ENCODE measurements around the gene ADGRD1.

Gene ADGRD1

DNA sequence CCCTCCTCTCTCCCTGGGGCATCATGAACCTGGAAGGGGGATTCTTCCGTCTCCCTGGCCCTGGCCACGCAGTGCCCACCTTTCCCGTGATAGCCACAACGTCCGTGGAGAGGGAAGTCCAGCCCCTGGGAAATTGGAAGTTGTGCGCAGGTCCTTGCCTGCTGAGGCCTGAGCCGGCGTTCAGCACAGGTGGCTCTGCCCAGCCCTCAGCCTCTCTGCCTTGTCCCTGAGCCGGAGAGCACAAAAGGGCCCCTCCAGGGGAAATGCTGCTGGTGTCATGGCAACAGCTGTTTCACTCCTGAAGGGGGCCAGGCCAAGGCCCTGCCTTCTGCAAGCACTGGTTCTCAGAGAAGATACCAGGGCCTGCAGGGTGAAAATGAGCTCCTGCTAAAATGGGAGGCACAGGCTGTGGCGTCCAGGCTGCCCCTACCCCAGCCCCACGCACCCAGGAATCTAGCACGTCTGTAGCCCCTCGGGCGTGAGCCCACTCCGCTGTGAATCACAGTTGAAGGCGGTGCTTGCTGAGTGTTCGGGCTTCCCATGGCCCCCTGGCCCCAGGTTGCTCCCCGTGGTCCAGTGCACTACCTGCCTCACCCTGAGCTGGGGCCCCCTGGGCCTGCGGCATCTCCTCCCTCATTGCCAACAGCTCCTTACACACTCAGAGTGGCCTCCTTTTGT is 149.4 kb downstream of the ADGRD1 start:
- no peak for DNase-seq (ENCODE audit: low read depth)

GRCh38 chr12:131103669-131104462 is 150.2 kb downstream of the ADGRD1 start:
- no peak for DNase-seq (ENCODE audit: low read depth)

- peak; percentile 65 for DNase-seq (ENCODE audit: low read depth)
These were observed 151.0 kb downstream of the ADGRD1 start for GRCh38 chr12:131104463-131105350.

DNA sequence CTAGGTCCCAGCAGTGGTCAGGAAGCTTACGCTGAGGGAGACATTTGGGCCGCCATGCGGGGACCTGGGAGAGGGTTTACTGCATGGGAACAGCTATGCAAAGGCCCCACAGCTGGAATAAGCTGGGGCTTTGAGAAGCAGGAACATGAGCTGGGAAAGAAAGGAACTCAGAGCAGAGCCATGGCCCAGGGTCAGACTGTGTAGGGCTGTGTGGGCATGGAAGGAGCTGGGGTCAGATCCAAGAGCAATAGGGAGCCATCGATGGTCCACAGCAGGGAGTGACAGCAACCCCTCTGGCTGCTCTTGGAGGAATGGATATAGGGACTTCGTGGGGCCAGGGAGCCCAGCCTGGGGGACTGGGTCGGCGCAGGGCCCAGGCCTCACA is 151.6 kb downstream of the ADGRD1 start:
- DNase-seq (ENCODE audit: low read depth): no peak

- DNase-seq (ENCODE audit: low read depth): peak; percentile 26
These were observed 152.1 kb downstream of the ADGRD1 start for GRCh38 chr12:131105736-131106348.

DNA sequence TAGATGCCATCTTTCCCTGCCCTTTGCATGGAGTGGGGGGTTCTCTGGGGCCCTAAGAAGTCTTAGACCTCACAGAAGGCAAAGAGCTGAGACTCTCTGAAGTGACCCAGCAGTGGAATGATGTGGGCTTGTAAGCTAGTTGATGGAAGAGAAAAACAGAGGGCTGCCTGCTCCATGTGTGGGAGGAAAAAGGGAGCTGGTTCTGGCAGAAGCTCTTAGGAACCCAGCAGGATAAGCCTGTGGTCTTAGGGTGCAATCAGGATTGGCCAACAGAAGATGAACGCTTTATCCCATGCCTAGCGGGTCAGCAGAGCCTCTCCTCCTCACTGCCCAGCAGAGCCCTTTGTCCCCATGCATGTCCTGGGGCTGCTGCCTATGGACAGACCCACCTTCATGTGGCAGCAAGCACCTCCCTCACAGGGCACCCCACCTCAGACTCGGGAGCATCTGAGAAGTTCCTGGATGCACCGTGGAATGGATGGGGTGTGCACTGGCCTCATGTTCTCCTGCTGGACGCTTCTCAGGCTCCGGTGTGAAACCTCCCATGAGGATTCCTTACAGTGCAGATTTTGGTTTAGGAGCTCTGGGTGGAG is 152.7 kb downstream of the ADGRD1 start:
- DNase-seq (ENCODE audit: low read depth): no peak

DNA sequence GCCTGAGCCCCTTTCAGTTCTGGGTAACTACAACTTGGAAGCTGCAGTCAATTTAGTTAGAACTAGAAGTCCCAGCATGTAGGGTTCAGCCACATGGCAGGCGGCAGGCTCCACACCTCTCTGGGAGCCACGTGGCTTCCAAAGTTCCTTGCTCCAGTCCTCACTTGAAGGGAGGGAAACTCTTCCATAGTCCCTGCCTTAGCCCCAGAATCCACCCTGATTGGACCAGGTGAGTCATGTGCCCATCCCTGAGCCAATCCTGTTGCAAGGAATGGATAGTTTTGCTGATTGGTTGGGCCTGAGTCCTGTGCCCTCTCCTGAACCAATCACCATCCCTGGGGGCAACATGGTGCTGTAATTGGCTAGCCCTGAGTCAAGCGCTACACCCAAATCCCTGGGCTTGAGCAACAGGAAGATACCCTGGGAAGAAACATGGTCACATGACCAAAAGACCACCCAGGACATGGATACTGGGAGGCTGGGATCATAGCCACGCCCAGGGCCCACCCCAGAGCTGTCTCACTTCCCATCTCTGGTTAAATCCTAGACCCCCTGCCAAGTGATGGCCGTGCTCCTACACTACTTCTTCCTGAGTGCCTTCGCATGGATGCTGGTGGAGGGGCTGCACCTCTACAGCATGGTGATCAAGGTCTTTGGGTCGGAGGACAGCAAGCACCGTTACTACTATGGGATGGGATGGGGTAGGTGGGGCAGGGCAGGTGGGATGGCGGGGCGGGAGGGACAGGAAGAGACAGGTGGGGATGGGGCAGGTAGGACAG is 154.7 kb downstream of the ADGRD1 start:
- DNase-seq (ENCODE audit: low read depth): no peak

GRCh38 chr12:131111446-131111845 is 157.7 kb downstream of the ADGRD1 start:
- DNase-seq (ENCODE audit: low read depth): no peak

- no peak for DNase-seq (ENCODE audit: low read depth)
These were observed 158.3 kb downstream of the ADGRD1 start for GRCh38 chr12:131112021-131112420.

DNA sequence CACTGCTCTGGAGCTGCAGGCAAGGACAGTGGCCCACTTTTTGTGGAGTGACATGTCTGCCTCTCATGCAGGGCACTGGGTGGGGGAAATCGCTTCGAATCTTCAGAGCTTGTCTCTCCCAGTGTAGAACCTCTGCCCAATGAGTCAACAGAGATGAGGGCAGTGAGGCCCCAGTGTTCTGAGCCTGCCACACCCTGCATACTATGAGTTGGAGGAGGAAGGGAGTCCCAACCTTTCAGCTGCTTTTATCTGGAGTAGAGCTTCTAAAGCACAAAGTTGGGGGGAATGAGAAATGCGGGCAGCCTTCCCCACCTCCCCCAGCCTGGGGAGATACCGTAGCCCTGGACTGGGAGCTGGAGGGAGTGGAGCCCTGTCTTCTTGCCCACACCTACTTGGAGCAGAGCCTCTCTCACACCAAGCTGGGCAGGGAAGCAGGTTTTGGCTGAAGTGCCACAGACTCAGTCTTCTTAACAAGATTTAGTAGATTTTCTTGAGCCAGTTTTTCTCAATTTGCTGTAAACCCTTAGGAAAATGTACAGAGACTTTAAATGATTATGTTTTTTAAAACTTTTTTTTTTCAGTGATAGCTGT is 159.1 kb downstream of the ADGRD1 start:
- no peak for DNase-seq (ENCODE audit: low read depth)

DNA sequence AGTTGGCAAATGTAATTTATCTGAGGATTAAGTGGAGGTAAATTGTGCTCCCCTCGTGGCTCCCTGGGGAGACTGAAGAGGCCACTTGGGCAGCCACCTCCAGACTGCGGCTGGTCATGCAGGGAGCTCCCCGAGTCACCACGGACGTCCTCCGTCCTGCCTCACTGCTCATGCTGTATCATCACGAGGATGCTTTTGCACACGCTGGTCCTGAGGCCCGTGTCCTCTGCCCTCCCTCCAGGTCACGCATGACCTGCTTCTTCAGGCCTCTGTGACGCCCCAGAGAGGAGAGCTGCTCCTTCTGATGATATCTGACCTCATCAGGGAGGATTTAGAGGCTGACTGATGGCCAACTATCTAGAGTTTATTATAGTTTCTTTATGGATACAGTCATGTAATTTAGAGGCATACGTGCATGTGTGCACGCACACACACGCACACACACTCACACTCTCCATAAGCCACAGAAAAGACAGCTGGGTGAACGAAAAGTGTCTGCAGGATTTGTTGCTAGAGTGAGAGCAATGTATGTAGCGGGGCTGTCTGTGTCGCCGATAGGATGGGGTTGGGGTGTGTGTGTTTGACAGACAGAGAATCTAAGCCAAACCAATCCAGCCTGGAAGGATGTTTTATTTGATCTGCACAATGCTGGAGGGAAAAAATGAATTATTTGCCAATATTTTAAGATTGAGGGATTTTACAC is 160.0 kb downstream of the ADGRD1 start:
- no peak for DNase-seq (ENCODE audit: low read depth)

DNA sequence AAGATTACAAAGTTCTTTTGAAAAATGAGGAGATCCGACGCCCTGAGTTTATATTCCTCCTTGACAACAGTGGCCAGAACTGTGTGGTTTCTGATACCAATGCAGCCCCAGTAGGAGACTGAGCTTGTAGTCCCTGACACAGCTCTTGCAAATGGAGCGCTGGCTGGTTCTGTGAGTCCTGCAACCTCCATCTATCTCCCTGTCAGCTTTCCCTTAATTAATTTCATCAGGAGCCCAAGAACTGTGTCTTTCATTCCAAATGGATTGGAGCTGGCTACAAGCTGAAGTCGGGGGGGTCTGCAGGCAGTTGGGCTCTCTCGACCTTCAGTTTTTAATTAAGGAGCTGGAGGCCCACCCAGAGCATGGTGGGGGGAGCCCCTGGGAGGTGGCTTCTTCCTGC is 160.6 kb downstream of the ADGRD1 start:
- no peak for DNase-seq (ENCODE audit: low read depth)

GRCh38 chr12:131114942-131115584 is 161.4 kb downstream of the ADGRD1 start:
- DNase-seq (ENCODE audit: low read depth): no peak

GRCh38 chr12:131115766-131116467 is 162.2 kb downstream of the ADGRD1 start:
- DNase-seq (ENCODE audit: low read depth): no peak

- no peak for DNase-seq (ENCODE audit: low read depth)
These were observed 162.9 kb downstream of the ADGRD1 start for GRCh38 chr12:131116468-131117117.

- DNase-seq (ENCODE audit: low read depth): no peak
These were observed 163.9 kb downstream of the ADGRD1 start for GRCh38 chr12:131117438-131118245.

DNA sequence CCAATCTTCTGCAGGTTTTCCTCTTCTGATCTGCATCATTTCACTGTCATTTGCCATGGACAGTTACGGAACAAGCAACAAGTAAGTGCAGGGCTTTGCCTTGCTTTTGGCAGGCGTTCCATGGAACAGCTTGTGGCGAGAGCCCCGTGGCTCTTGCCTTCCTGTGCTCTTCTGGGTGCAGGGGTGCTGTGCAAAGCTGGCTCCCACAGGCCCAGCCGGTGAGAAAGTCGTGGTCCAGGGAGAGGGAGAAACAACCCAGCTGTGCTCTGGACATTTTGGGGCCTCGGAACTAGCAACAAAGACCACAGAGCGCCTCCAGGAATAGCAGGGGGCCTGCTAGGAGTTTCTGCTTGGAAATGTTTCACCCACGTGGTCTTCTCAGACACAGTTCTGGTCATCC is 164.7 kb downstream of the ADGRD1 start:
- no peak for DNase-seq (ENCODE audit: low read depth)
